MM.1S (cell line): ENCODE results near the gene ABCC1.

ENCODE experiments used
- DNase-seq: peaks from one replicate; pipeline ENCODE4 v3.0.0-alpha.2; 2015
- H2AFZ ChIP-seq: fragments of 300-600 bp; sonication (generic); 2 replicates; pipeline ENCODE4 v1.6.0; 2016; ENCODE audit warnings: antibody characterized with exemption, low read length
- H3F3A ChIP-seq: fragments of 300-600 bp; sonication (generic); 2 replicates; pipeline ENCODE4 v1.6.1; 2016; ENCODE audit warnings: mild to moderate bottlenecking, antibody characterized with exemption, low read length, moderate library complexity, mixed read lengths; ENCODE audit not compliant: insufficient read depth
- H3K27ac ChIP-seq: fragments of 300-600 bp; sonication (generic); 2 replicates; pipeline ENCODE4 v1.5.1; 2016; ENCODE audit warnings: mild to moderate bottlenecking, low read length
- H3K27me3 ChIP-seq: fragments of 300-600 bp; sonication (generic); replicated peaks from 2 replicates; pipeline ENCODE4 v1.6.0; 2016; ENCODE audit warnings: low read length; ENCODE audit not compliant: insufficient read depth
- H3K36me3 ChIP-seq: fragments of 300-600 bp; sonication (generic); replicated peaks from 2 replicates; pipeline ENCODE4 v1.6.1; 2016; ENCODE audit warnings: mild to moderate bottlenecking, low read length, mixed read lengths; ENCODE audit not compliant: insufficient read depth
- H3K4me1 ChIP-seq: fragments of 300-600 bp; sonication (generic); 2 replicates; pipeline ENCODE4 v1.6.1; 2016; ENCODE audit warnings: low read length, mixed read lengths
- H3K4me2 ChIP-seq: fragments of 300-600 bp; sonication (generic); 2 replicates; pipeline ENCODE4 v1.6.0; 2016; ENCODE audit warnings: low read depth, low read length
- H3K4me3 ChIP-seq: fragments of 300-600 bp; sonication (generic); 2 replicates; pipeline ENCODE4 v1.5.1; 2016; ENCODE audit warnings: low read length, mixed read lengths
- H3K79me2 ChIP-seq: fragments of 300-600 bp; sonication (generic); 2 replicates; pipeline ENCODE4 v1.6.1; 2016; ENCODE audit warnings: mixed run types, low read length, mixed read lengths
- H3K9ac ChIP-seq: fragments of 300-600 bp; sonication (generic); 2 replicates; pipeline ENCODE4 v1.6.1; 2016; ENCODE audit warnings: low read length, mixed read lengths
- H3K9me2 ChIP-seq: fragments of 300-600 bp; sonication (generic); replicated peaks from 2 replicates; pipeline ENCODE4 v1.6.1; 2016; ENCODE audit warnings: mild to moderate bottlenecking, low read length, mixed read lengths; ENCODE audit not compliant: insufficient read depth
- H3K9me3 ChIP-seq: fragments of 300-600 bp; sonication (generic); replicated peaks from 2 replicates; pipeline ENCODE4 v1.6.1; 2016; ENCODE audit warnings: mild to moderate bottlenecking, low read length, mixed read lengths; ENCODE audit not compliant: insufficient read depth
- H4K20me1 ChIP-seq: fragments of 300-600 bp; sonication (generic); 2 replicates; pipeline ENCODE4 v1.6.1; 2016; ENCODE audit warnings: mild to moderate bottlenecking, low read length, moderate library complexity, mixed read lengths; ENCODE audit not compliant: insufficient read depth
- CTCF ChIP-seq: fragments of 300-600 bp; sonication (generic); IDR thresholded peaks from 2 replicates; pipeline ENCODE4 v1.5.1; 2016; ENCODE audit warnings: antibody characterized with exemption, low read length, mixed read lengths
- EZH2 ChIP-seq: fragments of 300-600 bp; sonication (generic); optimal IDR thresholded peaks from 2 replicates; pipeline ENCODE3; 2017; ENCODE audit warnings: low read depth, mild to moderate bottlenecking, antibody characterized with exemption, low read length, mixed read lengths
- EZH2phosphoT487 ChIP-seq: fragments of 300-600 bp; sonication (generic); IDR thresholded peaks from 2 replicates; pipeline ENCODE4 v1.6.1; 2018; ENCODE audit warnings: antibody characterized with exemption, low read length

The ABCC1 gene

GRCh38 chr16:16096858-16097213 lies 147.4 kb downstream of the ABCC1 start:
- no peaks in the 10 kb centered on the region for H3K36me3 ChIP-seq
- H3K4me1 ChIP-seq: no peaks in the 10 kb centered on the region
- H3K9me2 ChIP-seq: no peaks in the 10 kb centered on the region

GRCh38 chr16:16099320-16099719 lies 149.9 kb downstream of the ABCC1 start:
- Histone ChIP-seq H4K20me1 (no peaks in the 10 kb centered on the region), H3K4me1 (no peaks in the 10 kb centered on the region), H3K9ac (no peak overlapping the region), H3K9me3 (no peaks in the 10 kb centered on the region), H3K79me2 (no peaks in the 10 kb centered on the region), H2AFZ (no peak overlapping the region), H3K9me2 (no peaks in the 10 kb centered on the region), H3K4me2 (no peak overlapping the region), H3K27ac (no peak overlapping the region), H3K27me3 (no peaks in the 10 kb centered on the region), H3K36me3 (no peaks in the 10 kb centered on the region), H3K4me3 (no peak overlapping the region), H3F3A (no peaks in the 10 kb centered on the region)
- no peak for DNase-seq
- TF ChIP-seq CTCF (no peak), EZH2 (no peak), EZH2phosphoT487 (no peak)

More at GRCh38 chr16:16096858-16097213, 147.4 kb downstream of the ABCC1 start:
- Histone ChIP-seq H3F3A (no peaks in the 10 kb centered on the region), H3K27ac (no peak overlapping the region), H3K9ac (no peak overlapping the region), H3K4me2 (no peak overlapping the region), H3K79me2 (no peaks in the 10 kb centered on the region), H4K20me1 (no peaks in the 10 kb centered on the region), H3K27me3 (no peaks in the 10 kb centered on the region), H3K4me3 (no peak overlapping the region), H3K9me3 (no peaks in the 10 kb centered on the region), H2AFZ (no peak overlapping the region)
- DNase-seq: no peak
- TF ChIP-seq CTCF: no peak
- TF ChIP-seq EZH2phosphoT487: no peak
- no peak for TF ChIP-seq EZH2

GRCh38 chr16:16100631-16101030 lies 151.2 kb downstream of the ABCC1 start:
- no peaks in the 10 kb centered on the region for H3F3A ChIP-seq
- no peaks in the 10 kb centered on the region for H3K4me1 ChIP-seq

More at GRCh38 chr16:16100631-16101030, 151.2 kb downstream of the ABCC1 start:
- no peak overlapping the region for H3K9ac ChIP-seq
- H2AFZ ChIP-seq: no peak overlapping the region
- no peak overlapping the region for H3K4me2 ChIP-seq
- H3K27me3 ChIP-seq: no peaks in the 10 kb centered on the region
- H3K27ac ChIP-seq: no peak overlapping the region
- DNase-seq: no peak
- no peak overlapping the region for H3K4me3 ChIP-seq
- no peaks in the 10 kb centered on the region for H3K9me2 ChIP-seq
- TF ChIP-seq EZH2phosphoT487: no peak
- TF ChIP-seq EZH2: no peak
- TF ChIP-seq CTCF: no peak
- no peaks in the 10 kb centered on the region for H3K36me3 ChIP-seq
- H3K79me2 ChIP-seq: no peaks in the 10 kb centered on the region
- no peaks in the 10 kb centered on the region for H4K20me1 ChIP-seq
- no peaks in the 10 kb centered on the region for H3K9me3 ChIP-seq
